OCI-LY7 (cell line): Measurements from ENCODE around the gene NSUN4.

Experiments used
- EZH2phosphoT487 ChIP-seq: fragments of 200-600 bp; sonication (generic); IDR thresholded peaks from 2 replicates; pipeline ENCODE4 v1.6.1; 2018; ENCODE audit warnings: low read depth, borderline replicate concordance, mild to moderate bottlenecking, mixed run types, antibody characterized with exemption, low read length, moderate library complexity, mixed read lengths
- TF ChIP-seq, protein P1 (sequence below): fragments of 200-600 bp; sonication (generic); conservative IDR thresholded peaks from 2 replicates; pipeline ENCODE4 v1.5.1; 2014; ENCODE audit warnings: mild to moderate bottlenecking, antibody characterized with exemption, low read length, moderate library complexity, mixed read lengths

DNA sequence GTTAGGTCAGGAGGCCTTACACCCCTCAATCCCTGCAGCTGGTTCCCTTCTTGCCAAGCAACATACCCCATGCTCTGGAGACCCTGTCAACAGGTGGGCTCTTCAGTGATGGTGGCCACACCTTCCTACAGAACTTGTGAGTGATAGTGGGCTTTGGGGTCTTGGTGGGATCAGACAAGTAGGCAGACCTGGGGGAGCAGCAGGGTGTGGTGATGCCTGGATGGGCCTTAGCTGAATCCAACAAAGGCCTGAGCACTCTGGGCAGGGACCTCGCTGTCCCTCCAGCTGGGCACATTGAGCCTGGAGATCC is 68.4 kb downstream of the NSUN4 start:
- TF ChIP-seq, protein P1, sequence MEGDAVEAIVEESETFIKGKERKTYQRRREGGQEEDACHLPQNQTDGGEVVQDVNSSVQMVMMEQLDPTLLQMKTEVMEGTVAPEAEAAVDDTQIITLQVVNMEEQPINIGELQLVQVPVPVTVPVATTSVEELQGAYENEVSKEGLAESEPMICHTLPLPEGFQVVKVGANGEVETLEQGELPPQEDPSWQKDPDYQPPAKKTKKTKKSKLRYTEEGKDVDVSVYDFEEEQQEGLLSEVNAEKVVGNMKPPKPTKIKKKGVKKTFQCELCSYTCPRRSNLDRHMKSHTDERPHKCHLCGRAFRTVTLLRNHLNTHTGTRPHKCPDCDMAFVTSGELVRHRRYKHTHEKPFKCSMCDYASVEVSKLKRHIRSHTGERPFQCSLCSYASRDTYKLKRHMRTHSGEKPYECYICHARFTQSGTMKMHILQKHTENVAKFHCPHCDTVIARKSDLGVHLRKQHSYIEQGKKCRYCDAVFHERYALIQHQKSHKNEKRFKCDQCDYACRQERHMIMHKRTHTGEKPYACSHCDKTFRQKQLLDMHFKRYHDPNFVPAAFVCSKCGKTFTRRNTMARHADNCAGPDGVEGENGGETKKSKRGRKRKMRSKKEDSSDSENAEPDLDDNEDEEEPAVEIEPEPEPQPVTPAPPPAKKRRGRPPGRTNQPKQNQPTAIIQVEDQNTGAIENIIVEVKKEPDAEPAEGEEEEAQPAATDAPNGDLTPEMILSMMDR: no peak
- no peak for TF ChIP-seq EZH2phosphoT487
